Measurements from ENCODE around the gene CYB5A.
"Not testable (repeated sequence)": the region's sequence is repeated elsewhere in the genome, so short reads cannot be mapped to it uniquely, and the experiment has no call there.

The CYB5A gene

GRCh38 chr18:74292982-74293381, 1.2 kb upstream of the CYB5A start:
- DNase-seq: not testable (repeated sequence)

GRCh38 chr18:74292541-74292858, 737 bp upstream of the CYB5A start:
- DNase-seq: no peak

GRCh38 chr18:74291472-74291770, 342 bp downstream of the CYB5A start:
- DNase-seq: no peak

GRCh38 chr18:74290794-74291471, 830 bp downstream of the CYB5A start:
- DNase-seq: peak; percentile 77

GRCh38 chr18:74290021-74290420, 1.7 kb downstream of the CYB5A start:
- DNase-seq: no peak

GRCh38 chr18:74289137-74289536, 2.6 kb downstream of the CYB5A start:
- no peak for DNase-seq

- DNase-seq: no peak
Observed at GRCh38 chr18:74288730-74289129, 3.0 kb downstream of the CYB5A start.

- no peak for DNase-seq
Observed at GRCh38 chr18:74288041-74288440, 3.7 kb downstream of the CYB5A start.

- no peak for DNase-seq
Observed at GRCh38 chr18:74286856-74287255, 4.9 kb downstream of the CYB5A start.

- DNase-seq: no peak
Observed at GRCh38 chr18:74286106-74286855, 5.5 kb downstream of the CYB5A start.

GRCh38 chr18:74285583-74285982, 6.2 kb downstream of the CYB5A start:
- not testable (repeated sequence) for DNase-seq

GRCh38 chr18:74284980-74285355, 6.8 kb downstream of the CYB5A start:
- no peak for DNase-seq

- DNase-seq: peak; percentile 32
Observed at GRCh38 chr18:74284191-74284979, 7.4 kb downstream of the CYB5A start.

GRCh38 chr18:74283646-74284045, 8.1 kb downstream of the CYB5A start:
- no peak for DNase-seq

GRCh38 chr18:74282755-74283554, 8.8 kb downstream of the CYB5A start:
- DNase-seq: no peak

- DNase-seq: peak; percentile 30
Observed at GRCh38 chr18:74281980-74282754, 9.6 kb downstream of the CYB5A start.

- DNase-seq: peak; percentile 67
Observed at GRCh38 chr18:74281011-74281979, 10.5 kb downstream of the CYB5A start.

- DNase-seq: no peak
Observed at GRCh38 chr18:74278983-74279382, 12.8 kb downstream of the CYB5A start.

- no peak for DNase-seq
Observed at GRCh38 chr18:74278058-74278457, 13.7 kb downstream of the CYB5A start.

- no peak for DNase-seq
Observed at GRCh38 chr18:74277296-74277695, 14.5 kb downstream of the CYB5A start.

GRCh38 chr18:74276609-74277008, 15.2 kb downstream of the CYB5A start:
- no peak for DNase-seq
